ENCODE measurements around the gene CCDC142. TPM values are rescaled to one million over a fixed set of nuclear protein-coding genes. Genes with fewer than 3 reads are reported as not detected.
A peak's percentile ranks its signal among the peaks of the same experiment; 100 is the strongest.

Gene CCDC142
- total RNA-seq, 2 experiments from 2014 or later: 36.8 to 37.1 TPM

DNA sequence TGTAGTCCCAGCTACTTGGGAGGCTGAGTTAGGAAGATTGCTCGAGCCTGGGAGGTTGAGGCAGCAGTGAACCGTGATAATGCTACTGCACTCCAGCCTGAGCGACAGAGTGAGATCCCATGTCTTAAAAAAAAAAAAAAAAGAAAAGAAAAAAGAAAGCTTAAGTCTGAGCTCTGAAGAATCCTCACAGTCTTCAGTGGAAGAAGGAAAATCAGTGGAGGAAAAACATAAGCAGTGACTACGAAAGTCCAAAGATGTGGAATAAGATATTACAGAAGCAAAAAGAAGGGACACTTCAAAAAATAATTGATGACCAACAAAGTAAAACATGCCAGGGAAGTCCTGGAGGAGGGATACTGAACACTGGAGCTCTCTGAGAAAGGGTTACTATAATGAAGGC is 27.5 kb upstream of the CCDC142 start:
- peaks cover 43% of the 10 kb centered on the region for H3K27me3 Mint-ChIP-seq
- peaks cover 5% of the 10 kb centered on the region for H3K36me3 Mint-ChIP-seq
- no peak overlapping the region for H3K4me3 Mint-ChIP-seq
- no peak overlapping the region for H3K27ac Mint-ChIP-seq
- DNase-seq (no peak), ATAC-seq (ENCODE audit: low read depth) (no peak)
- peaks cover 26% of the 10 kb centered on the region for H3K4me1 Mint-ChIP-seq
- no peaks in the 10 kb centered on the region for H3K9me3 Mint-ChIP-seq
- POLR2A ChIA-PET: interaction anchor here (1.8 to 5.2 kb wide), 2 partner anchors 12 to 28 kb away, joined by 4 to 19 read pairs; partner anchors contain the start of genes CCDC142 and TTC31

DNA sequence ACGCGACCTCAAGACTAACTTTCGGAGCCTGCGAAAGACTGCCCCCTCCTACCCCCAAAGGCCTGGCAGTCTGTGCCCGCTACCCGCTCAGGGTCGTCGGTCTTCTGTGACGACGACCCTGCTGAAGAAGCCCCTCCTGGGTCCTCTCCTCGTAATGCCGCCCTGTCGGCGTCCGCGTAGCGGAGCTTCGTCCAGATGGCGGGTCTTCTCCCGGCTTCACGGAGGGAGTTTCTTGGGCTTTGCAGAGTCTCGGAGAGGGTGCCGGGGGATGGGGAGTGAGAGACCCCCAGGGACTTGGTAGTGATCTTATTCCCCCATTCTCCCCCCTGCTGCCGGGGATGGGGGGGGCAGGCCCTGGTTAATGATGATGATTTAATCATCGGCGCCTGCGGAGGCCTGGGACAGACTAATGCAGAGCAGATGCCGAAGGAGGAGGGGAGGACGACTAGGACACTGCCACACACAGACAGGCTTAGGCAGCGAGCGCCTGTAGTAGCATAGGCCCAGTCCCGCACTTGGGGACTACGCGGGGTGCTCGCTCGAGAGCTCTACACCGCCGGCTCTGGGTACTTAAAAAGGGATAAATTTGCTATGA is 25.2 kb upstream of the CCDC142 start:
- Mint-ChIP-seq H3K9me3 (no peaks in the 10 kb centered on the region), H3K27ac (peak overlapping the region; percentile 99), H3K4me1 (peaks cover 32% of the 10 kb centered on the region), H3K4me3 (peak overlapping the region; percentile 98), H3K27me3 (peaks cover 32% of the 10 kb centered on the region), H3K36me3 (peaks cover 12% of the 10 kb centered on the region)
- POLR2A ChIA-PET: interaction anchor here (0.6 to 5.2 kb wide), 6 partner anchors 21 to 78 kb away, joined by 3 to 19 read pairs (median 4); partner anchors contain the start of genes AUP1, CCDC142, HTRA2 and LOXL3
- DNase-seq (no peak), ATAC-seq (ENCODE audit: low read depth) (no peak)

DNA sequence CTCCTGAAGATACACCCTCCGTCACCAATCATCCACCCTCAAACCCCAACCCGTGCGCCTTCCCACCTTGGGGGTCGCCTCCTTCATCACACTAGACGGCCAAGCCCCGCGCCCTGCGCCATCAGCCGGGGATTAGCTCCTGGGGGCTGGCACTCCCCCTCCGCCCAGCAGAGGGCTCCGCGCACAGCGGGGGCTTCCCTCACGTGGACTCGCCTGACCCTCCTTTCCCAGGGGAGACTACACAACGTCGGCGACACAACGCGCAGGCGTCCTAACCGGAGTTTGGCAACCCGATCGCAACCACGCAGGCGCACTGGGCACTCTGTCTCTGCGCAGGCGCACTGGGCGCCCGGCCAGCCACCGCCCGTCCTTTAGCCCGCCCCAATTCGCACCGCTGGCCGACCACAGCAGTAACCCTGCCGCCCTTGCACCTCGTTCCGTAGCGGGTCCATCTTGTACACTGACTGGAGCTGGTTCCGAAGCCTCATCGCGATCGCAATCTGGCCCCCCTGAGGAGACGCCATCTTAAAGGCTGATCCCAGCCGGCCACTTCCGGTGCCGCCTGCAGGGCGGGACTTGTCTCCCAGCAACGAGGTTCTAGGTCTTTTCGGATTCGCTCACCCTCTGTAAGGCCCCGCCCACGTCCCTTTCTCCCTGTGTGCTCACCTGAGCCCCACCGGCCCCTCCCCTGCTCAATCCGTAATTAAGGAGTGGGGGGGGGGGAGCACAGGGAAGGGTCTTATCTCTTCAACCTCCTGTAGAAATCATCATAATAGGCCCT is 24.5 kb upstream of the CCDC142 start, which contains the start of gene PCGF1:
PCGF1 (minus strand) TSS at position 551 of the 781 bp plus-strand sequence; CDS start at position 524, 27 bp downstream.
- H3K9me3 Mint-ChIP-seq: no peaks in the 10 kb centered on the region
- DNase-seq (peak; percentile 98), ATAC-seq (ENCODE audit: low read depth) (peak; percentile 84)
- H3K36me3 Mint-ChIP-seq: peaks cover 12% of the 10 kb centered on the region
- peaks cover 30% of the 10 kb centered on the region for H3K27me3 Mint-ChIP-seq
- H3K4me1 Mint-ChIP-seq: peaks cover 32% of the 10 kb centered on the region
- H3K27ac Mint-ChIP-seq: peak within 1 kb of the TSS; percentile 99
- H3K4me3 Mint-ChIP-seq: peak within 1 kb of the TSS; percentile 98
- POLR2A ChIA-PET: interaction anchor here (0.7 to 5.2 kb wide), 9 partner anchors 10 to 78 kb away, joined by 3 to 19 read pairs (median 5); partner anchors contain the start of genes CCDC142, LOXL3, TTC31 and WBP1

- POLR2A ChIA-PET: interaction anchor here (1.6 to 5.2 kb wide), 3 partner anchors 24 to 47 kb away, joined by 5 to 19 read pairs (median 8); partner anchors contain the start of genes CCDC142, MRPL53, TTC31 and WBP1
- ATAC-seq (ENCODE audit: low read depth): no peak
- Mint-ChIP-seq H3K27ac (no peak overlapping the region), H3K27me3 (peaks cover 30% of the 10 kb centered on the region), H3K4me1 (peaks cover 35% of the 10 kb centered on the region), H3K36me3 (peaks cover 14% of the 10 kb centered on the region), H3K9me3 (no peaks in the 10 kb centered on the region), H3K4me3 (no peak overlapping the region)
- no peak for DNase-seq
These were observed 22.8 kb upstream of the CCDC142 start for GRCh38 chr2:74505448-74506246.

DNA sequence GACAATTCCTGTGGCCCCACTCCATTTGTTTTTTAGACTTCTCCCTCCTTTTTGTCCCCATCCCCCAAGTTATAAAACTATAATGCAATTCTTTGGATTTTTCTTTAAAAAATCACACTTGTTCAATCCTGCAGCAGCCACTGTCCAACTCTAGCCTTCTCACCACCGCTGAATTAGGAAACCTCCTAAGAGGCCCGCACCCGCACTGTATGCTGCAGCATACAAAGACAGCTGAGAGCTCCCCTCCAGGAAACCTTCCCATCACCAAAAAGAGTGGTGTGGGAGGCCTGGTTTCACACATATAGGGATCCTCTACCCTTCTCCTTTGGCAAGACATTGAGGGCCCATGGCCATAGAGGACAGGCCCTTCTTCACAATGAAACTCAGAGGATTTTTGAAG is 21.8 kb upstream of the CCDC142 start:
- Mint-ChIP-seq H3K4me1 (peaks cover 34% of the 10 kb centered on the region), H3K27ac (no peak overlapping the region), H3K27me3 (peaks cover 36% of the 10 kb centered on the region), H3K9me3 (no peaks in the 10 kb centered on the region), H3K36me3 (peaks cover 14% of the 10 kb centered on the region), H3K4me3 (peak overlapping the region; percentile 12)
- no peak for ATAC-seq (ENCODE audit: low read depth)
- DNase-seq: no peak
- POLR2A ChIA-PET: interaction anchor here (0.5 to 2.1 kb wide), 4 partner anchors 10 to 86 kb away, joined by 3 to 8 read pairs (median 3); partner anchors contain the start of genes MRPL53 and TLX2

GRCh38 chr2:74503506-74504475 is 21.0 kb upstream of the CCDC142 start:
- peaks cover 39% of the 10 kb centered on the region for H3K4me1 Mint-ChIP-seq
- ATAC-seq (ENCODE audit: low read depth): no peak
- DNase-seq: no peak
- H3K9me3 Mint-ChIP-seq: no peaks in the 10 kb centered on the region
- POLR2A ChIA-PET: interaction anchor here (0.9 to 2.2 kb wide), 6 partner anchors 11 to 46 kb away, joined by 3 to 14 read pairs (median 4); partner anchors contain the start of genes CCDC142, MRPL53, TLX2 and TTC31
- peak overlapping the region; percentile 20 for H3K27ac Mint-ChIP-seq
- H3K36me3 Mint-ChIP-seq: peaks cover 14% of the 10 kb centered on the region
- H3K4me3 Mint-ChIP-seq: peak overlapping the region; percentile 79
- peaks cover 41% of the 10 kb centered on the region for H3K27me3 Mint-ChIP-seq

- POLR2A ChIA-PET: interaction anchor here (0.9 to 2.2 kb wide), 5 partner anchors 12 to 45 kb away, joined by 3 to 14 read pairs (median 5); partner anchors contain the start of genes CCDC142, MRPL53, TLX2 and TTC31
- DNase-seq (peak; percentile 76), ATAC-seq (ENCODE audit: low read depth) (peak; percentile 28)
- peaks cover 46% of the 10 kb centered on the region for H3K27me3 Mint-ChIP-seq
- peak overlapping the region; percentile 20 for H3K27ac Mint-ChIP-seq
- peak overlapping the region; percentile 79 for H3K4me3 Mint-ChIP-seq
- H3K4me1 Mint-ChIP-seq: peaks cover 40% of the 10 kb centered on the region
- peaks cover 14% of the 10 kb centered on the region for H3K36me3 Mint-ChIP-seq
- H3K9me3 Mint-ChIP-seq: no peaks in the 10 kb centered on the region
These were observed 20.1 kb upstream of the CCDC142 start for GRCh38 chr2:74502720-74503505.

DNA sequence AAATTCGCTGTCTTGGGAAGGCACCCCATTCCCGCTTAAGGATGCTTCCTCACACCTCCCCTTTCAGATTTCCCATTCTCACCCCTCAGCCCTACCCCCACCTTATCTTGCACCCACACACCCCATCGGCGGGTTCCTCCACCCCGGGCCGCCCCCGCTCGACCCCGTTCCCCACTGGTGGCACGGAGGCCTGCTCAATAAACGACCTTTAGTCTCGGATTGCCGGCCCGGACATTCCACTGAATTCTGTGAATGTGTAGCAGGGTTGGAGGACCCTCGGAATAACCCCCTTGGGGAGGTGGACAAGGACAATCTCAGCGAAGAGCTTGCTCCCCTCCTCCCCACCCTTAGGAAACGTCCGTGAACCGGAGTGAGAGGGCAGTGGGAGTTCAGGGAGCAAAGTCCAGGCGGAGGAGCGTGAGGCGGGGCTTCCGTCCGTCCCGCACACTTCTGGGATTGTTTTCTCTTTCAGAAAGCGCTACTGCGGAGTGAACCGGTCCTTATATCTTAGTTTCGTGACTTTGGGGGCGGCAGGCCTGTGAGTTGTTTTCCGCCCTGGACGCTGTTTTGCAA is 19.4 kb upstream of the CCDC142 start:
- H3K27me3 Mint-ChIP-seq: peaks cover 52% of the 10 kb centered on the region
- ATAC-seq (ENCODE audit: low read depth): no peak
- peak overlapping the region; percentile 20 for H3K27ac Mint-ChIP-seq
- no peak for DNase-seq
- POLR2A ChIA-PET: interaction anchor here (1.2 to 2.2 kb wide), 3 partner anchors 20 to 111 kb away, joined by 3 to 14 read pairs (median 8); partner anchors contain the start of genes AUP1, CCDC142, HTRA2 and TTC31
- H3K4me1 Mint-ChIP-seq: peaks cover 44% of the 10 kb centered on the region
- peaks cover 13% of the 10 kb centered on the region for H3K36me3 Mint-ChIP-seq
- H3K9me3 Mint-ChIP-seq: no peaks in the 10 kb centered on the region
- H3K4me3 Mint-ChIP-seq: peak overlapping the region; percentile 79

DNA sequence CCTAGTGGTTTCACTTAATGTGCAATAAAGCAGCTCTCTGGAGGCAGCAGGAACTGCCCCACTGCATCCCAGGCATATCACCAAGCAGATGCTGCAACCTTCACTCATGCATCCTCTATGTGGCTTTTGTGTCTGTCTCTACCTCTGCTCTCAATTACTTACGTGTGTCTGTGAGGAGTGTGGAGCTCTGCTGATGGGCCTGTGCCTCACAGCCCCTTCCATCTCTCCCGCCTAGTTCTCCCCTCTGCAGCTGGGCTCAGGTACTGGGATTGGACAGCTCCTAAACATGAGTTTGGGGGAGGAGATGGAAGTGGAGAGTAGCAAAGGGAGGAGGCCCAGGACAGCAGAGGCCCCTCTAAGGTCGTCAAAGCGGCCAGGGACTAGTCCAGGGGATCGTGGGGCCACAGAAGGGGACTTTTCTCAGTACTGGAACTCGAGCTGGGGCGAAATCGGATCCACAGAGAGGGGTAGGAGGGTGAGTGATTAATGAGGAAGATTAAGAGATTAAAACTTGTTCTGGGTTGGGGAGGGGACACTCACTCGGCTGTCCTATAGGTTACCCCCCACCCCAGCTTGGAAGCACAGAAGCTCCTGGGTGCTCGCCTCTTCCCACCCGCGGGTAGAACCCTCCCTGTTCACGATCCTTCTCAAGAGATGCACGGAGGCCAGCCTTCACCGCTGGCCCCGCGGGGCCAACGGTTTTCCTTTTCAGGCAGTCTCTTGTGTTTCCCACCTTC is 18.7 kb upstream of the CCDC142 start:
- Mint-ChIP-seq H3K9me3 (no peaks in the 10 kb centered on the region), H3K36me3 (peaks cover 10% of the 10 kb centered on the region), H3K27ac (no peak overlapping the region), H3K4me3 (peak overlapping the region; percentile 79), H3K27me3 (peaks cover 54% of the 10 kb centered on the region), H3K4me1 (peaks cover 41% of the 10 kb centered on the region)
- no peak for DNase-seq
- ATAC-seq (ENCODE audit: low read depth): no peak
- POLR2A ChIA-PET: interaction anchor here (1.1 to 1.8 kb wide), 4 partner anchors 11 to 110 kb away, joined by 3 to 8 read pairs (median 4); partner anchors contain the start of genes AUP1 and HTRA2

- H3K27ac Mint-ChIP-seq: no peak overlapping the region
- H3K4me1 Mint-ChIP-seq: peaks cover 36% of the 10 kb centered on the region
- POLR2A ChIA-PET: interaction anchor here (0.8 to 3.2 kb wide), 5 partner anchors 12 to 85 kb away, joined by 4 to 12 read pairs (median 4); partner anchors contain the start of genes AUP1, CCDC142, HTRA2 and TTC31
- H3K36me3 Mint-ChIP-seq: peaks cover 9% of the 10 kb centered on the region
- no peak overlapping the region for H3K4me3 Mint-ChIP-seq
- no peak for ATAC-seq (ENCODE audit: low read depth)
- H3K27me3 Mint-ChIP-seq: peaks cover 54% of the 10 kb centered on the region
- no peaks in the 10 kb centered on the region for H3K9me3 Mint-ChIP-seq
- no peak for DNase-seq
These were observed 17.8 kb upstream of the CCDC142 start for GRCh38 chr2:74500578-74500946.

Measured in activated naive CD8-positive, alpha-beta T cell treated with anti-CD3 and anti-CD28 coated beads, Interleukin-2, amount 10 ng/mL, durations not matched to agents 7 days and 5 days (primary cell).